Liver (tissue), 9 donors: ENCODE results near the gene DMRTB1. TPM values are rescaled to one million over a fixed set of nuclear protein-coding genes. Genes with fewer than 3 reads are reported as not detected.

Experiments
- DNase-seq: peaks from one replicate; pipeline ENCODE4 v3.0.0-alpha.2; 2017; ENCODE audit warnings: low spot score
- H3K27ac ChIP-seq, 2 donors: one replicate each; pipeline ENCODE4 v1.7.0; 2013; ENCODE audit warnings: inconsistent platforms in 2 of 2, low read length in 2 of 2, control low read depth in 1 of 2, low read depth in 1 of 2, mild to moderate bottlenecking in 1 of 2
- H3K27me3 ChIP-seq, 4 donors: one replicate each; pipeline versions ENCODE4 v1.6.1 to v1.7.0; 2013; ENCODE audit warnings: low read length in 3 of 4, inconsistent platforms in 1 of 4, mild to moderate bottlenecking in 1 of 4, moderate library complexity in 1 of 4; ENCODE audit not compliant: control insufficient read depth in 4 of 4, insufficient read depth in 4 of 4
- H3K36me3 ChIP-seq, 4 donors: one replicate each; pipeline versions ENCODE4 v1.6.1 to v1.7.0; 2013; ENCODE audit warnings: low read length in 3 of 4, mild to moderate bottlenecking in 3 of 4, low read depth in 1 of 4, moderate library complexity in 1 of 4; ENCODE audit not compliant: control insufficient read depth in 4 of 4, insufficient read depth in 3 of 4
- H3K4me1 ChIP-seq, 4 donors: one replicate each; pipeline versions ENCODE4 v1.6.1 to v1.7.0; 2013; ENCODE audit warnings: low read length in 3 of 4, mild to moderate bottlenecking in 3 of 4, moderate library complexity in 1 of 4; ENCODE audit not compliant: control insufficient read depth in 4 of 4, insufficient read depth in 4 of 4
- H3K4me3 ChIP-seq, 3 donors: one replicate each; pipeline versions ENCODE4 v1.6.1 to v1.7.0; 2013; ENCODE audit warnings: low read length in 3 of 3, control low read depth in 1 of 3, low read depth in 1 of 3, mild to moderate bottlenecking in 1 of 3
- H3K9ac ChIP-seq, 2 donors: one replicate each; pipeline ENCODE4 v1.7.0; 2013; ENCODE audit warnings: low read length in 2 of 2, mild to moderate bottlenecking in 2 of 2, moderate library complexity in 2 of 2, control low read depth in 1 of 2, low read depth in 1 of 2
- H3K9me3 ChIP-seq, 4 donors: one replicate each; pipeline versions ENCODE4 v1.6.1 to v1.7.0; 2013; ENCODE audit warnings: low read length in 3 of 4; ENCODE audit not compliant: control insufficient read depth in 4 of 4
- EGR1 ChIP-seq, 2 donors: IDR thresholded peaks; 2 replicates each; pipeline ENCODE4 v1.6.1; 2016 to 2018; ENCODE audit warnings: antibody characterized with exemption in 2 of 2, low read depth in 2 of 2
- FOXA2 ChIP-seq: IDR thresholded peaks from 2 replicates; pipeline ENCODE4 v1.6.1; 2016; ENCODE audit warnings: antibody characterized with exemption
- GABPA ChIP-seq, 2 donors: IDR thresholded peaks in 1 of 2; conservative IDR thresholded peaks in 1 of 2; 2 replicates each; pipeline ENCODE4 v1.6.1; 2016; ENCODE audit warnings: antibody characterized with exemption in 2 of 2, mild to moderate bottlenecking in 1 of 2, moderate library complexity in 1 of 2
- HNF4G ChIP-seq: IDR thresholded peaks from 2 replicates; pipeline ENCODE4 v1.6.1; 2016; ENCODE audit warnings: antibody characterized with exemption
- JUND ChIP-seq, 2 donors: IDR thresholded peaks; 2 replicates each; pipeline ENCODE4 v1.6.1; 2016; ENCODE audit warnings: antibody characterized with exemption in 2 of 2
- NR2F2 ChIP-seq: IDR thresholded peaks from 2 replicates; pipeline ENCODE4 v1.6.1; 2016; ENCODE audit warnings: antibody characterized with exemption
- RAD21 ChIP-seq, 2 donors: IDR thresholded peaks; 2 replicates each; pipeline ENCODE4 v1.6.1; 2016; ENCODE audit warnings: antibody characterized with exemption in 2 of 2, mild to moderate bottlenecking in 2 of 2
- RXRA ChIP-seq, 2 donors: IDR thresholded peaks; 2 replicates each; pipeline ENCODE4 v1.6.1; 2017 to 2018; ENCODE audit warnings: antibody characterized with exemption in 2 of 2, mild to moderate bottlenecking in 1 of 2
- TAF1 ChIP-seq: conservative IDR thresholded peaks from 2 replicates; pipeline ENCODE4 v1.6.1; 2016; ENCODE audit warnings: antibody characterized with exemption, mild to moderate bottlenecking
- WGBS: extraction: QIAGEN DNeasy Blood & Tissue Kit; methylation state at CpG from one replicate; pipeline ENCODE4 v1.1.7; 2013; 5-methylcytosine and 5-hydroxymethylcytosine counted together
- polyA plus RNA-seq, 2 donors: library from polyadenylated mRNA; stranded (reverse) in 1 of 2; unstranded in 1 of 2; fragments of 200-250 nt in 1 of 2; fragments of >200 nt in 1 of 2; fragmentation: Nextera tagmentation in 1 of 2; extraction: Ambion mirVana in 1 of 2; gene quantifications; one replicate each; pipeline versions ENCODE4 v1.2.1 to v1.2.3, GENCODE V29; 2013 to 2015
- total RNA-seq, 2 donors: library from RNA; depleted of rRNA; stranded (reverse); fragments of >200 nt; gene quantifications; one replicate each; pipeline ENCODE4 v1.2.3, GENCODE V29; 2014
- TF ChIP-seq, protein P1 (sequence below): fragments of 150-350 bp; IDR thresholded peaks from 2 replicates; pipeline ENCODE4 v1.5.1; 2017; ENCODE audit warnings: improper control_type of control experiment, low read depth, low read length; ENCODE audit not compliant: missing input control
- TF ChIP-seq, protein P2 (sequence below): IDR thresholded peaks from 2 replicates; pipeline ENCODE4 v1.6.1; 2016; ENCODE audit warnings: antibody characterized with exemption
- TF ChIP-seq, protein P3 (sequence below): IDR thresholded peaks from 2 replicates; pipeline ENCODE4 v1.6.1; 2016; ENCODE audit warnings: antibody characterized with exemption
- TF ChIP-seq, protein P4 (sequence below): IDR thresholded peaks from 2 replicates; pipeline ENCODE4 v1.6.1; 2016; ENCODE audit warnings: antibody characterized with exemption
- TF ChIP-seq, protein P5 (sequence below): IDR thresholded peaks from 2 replicates; pipeline ENCODE4 v1.6.1; 2016; ENCODE audit warnings: antibody characterized with exemption, mild to moderate bottlenecking
- donor health status: healthy.
- donor health status: healthy.
- donor health status: healthy.
- donor health status: healthy.
- donor health status: healthy.

The DMRTB1 gene
- total and polyA plus RNA-seq, 4 donors: not detected

DNA sequence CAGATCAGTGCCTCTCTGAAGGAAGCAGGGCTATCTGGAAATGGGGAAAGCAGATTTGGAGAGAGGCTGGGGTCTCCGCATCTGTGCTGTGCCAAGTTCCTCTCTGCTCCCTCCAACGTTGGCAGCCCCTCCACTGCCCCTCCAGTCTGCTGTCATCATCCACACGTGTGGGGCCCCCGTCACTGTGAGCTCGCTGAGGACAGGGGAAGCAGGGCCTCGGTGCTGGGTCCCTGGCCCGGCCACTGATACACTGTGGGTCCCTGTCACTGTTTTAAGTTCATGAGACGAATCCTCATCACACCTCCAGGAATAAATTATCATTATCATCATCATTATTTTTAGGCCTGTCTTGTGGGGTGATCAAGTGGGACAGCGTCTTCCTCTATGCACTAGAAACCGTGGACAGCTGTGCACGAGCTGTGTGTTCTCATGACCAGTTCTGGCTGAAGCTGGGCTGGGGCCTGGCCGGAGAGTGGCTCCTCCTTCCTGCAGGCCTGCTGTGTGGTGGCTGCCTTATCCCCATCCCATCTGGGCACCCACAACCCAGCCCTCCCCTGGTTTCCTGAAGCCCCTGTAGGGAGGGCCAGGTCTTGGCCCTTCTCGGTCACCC lies 52.2 kb downstream of the DMRTB1 start:
- no peak for TF ChIP-seq RXRA (IDR thresholded peaks at IDR 0.05)
- TF ChIP-seq, protein P1, sequence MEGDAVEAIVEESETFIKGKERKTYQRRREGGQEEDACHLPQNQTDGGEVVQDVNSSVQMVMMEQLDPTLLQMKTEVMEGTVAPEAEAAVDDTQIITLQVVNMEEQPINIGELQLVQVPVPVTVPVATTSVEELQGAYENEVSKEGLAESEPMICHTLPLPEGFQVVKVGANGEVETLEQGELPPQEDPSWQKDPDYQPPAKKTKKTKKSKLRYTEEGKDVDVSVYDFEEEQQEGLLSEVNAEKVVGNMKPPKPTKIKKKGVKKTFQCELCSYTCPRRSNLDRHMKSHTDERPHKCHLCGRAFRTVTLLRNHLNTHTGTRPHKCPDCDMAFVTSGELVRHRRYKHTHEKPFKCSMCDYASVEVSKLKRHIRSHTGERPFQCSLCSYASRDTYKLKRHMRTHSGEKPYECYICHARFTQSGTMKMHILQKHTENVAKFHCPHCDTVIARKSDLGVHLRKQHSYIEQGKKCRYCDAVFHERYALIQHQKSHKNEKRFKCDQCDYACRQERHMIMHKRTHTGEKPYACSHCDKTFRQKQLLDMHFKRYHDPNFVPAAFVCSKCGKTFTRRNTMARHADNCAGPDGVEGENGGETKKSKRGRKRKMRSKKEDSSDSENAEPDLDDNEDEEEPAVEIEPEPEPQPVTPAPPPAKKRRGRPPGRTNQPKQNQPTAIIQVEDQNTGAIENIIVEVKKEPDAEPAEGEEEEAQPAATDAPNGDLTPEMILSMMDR: no peak
- TF ChIP-seq, protein P2, sequence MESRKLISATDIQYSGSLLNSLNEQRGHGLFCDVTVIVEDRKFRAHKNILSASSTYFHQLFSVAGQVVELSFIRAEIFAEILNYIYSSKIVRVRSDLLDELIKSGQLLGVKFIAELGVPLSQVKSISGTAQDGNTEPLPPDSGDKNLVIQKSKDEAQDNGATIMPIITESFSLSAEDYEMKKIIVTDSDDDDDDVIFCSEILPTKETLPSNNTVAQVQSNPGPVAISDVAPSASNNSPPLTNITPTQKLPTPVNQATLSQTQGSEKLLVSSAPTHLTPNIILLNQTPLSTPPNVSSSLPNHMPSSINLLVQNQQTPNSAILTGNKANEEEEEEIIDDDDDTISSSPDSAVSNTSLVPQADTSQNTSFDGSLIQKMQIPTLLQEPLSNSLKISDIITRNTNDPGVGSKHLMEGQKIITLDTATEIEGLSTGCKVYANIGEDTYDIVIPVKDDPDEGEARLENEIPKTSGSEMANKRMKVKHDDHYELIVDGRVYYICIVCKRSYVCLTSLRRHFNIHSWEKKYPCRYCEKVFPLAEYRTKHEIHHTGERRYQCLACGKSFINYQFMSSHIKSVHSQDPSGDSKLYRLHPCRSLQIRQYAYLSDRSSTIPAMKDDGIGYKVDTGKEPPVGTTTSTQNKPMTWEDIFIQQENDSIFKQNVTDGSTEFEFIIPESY: no peak
- TF ChIP-seq HNF4G: no peak
- no peak for TF ChIP-seq TAF1
- no peak for TF ChIP-seq FOXA2
- TF ChIP-seq, protein P3, sequence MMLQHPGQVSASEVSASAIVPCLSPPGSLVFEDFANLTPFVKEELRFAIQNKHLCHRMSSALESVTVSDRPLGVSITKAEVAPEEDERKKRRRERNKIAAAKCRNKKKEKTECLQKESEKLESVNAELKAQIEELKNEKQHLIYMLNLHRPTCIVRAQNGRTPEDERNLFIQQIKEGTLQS: no peak
- no peak for TF ChIP-seq JUND (IDR thresholded peaks at IDR 0.05)
- no peak overlapping the region for H3K9ac ChIP-seq
- H3K27ac ChIP-seq: no peak overlapping the region
- H3K9me3 ChIP-seq: no peaks in the 10 kb centered on the region
- no peak for DNase-seq
- no peaks in the 10 kb centered on the region for H3K36me3 ChIP-seq
- no peaks in the 10 kb centered on the region for H3K27me3 ChIP-seq
- WGBS: 89% methylated on average over 13 of the region's 13 CpGs
- no peaks in the 10 kb centered on the region for H3K4me1 ChIP-seq
- no peak overlapping the region for H3K4me3 ChIP-seq

DNA sequence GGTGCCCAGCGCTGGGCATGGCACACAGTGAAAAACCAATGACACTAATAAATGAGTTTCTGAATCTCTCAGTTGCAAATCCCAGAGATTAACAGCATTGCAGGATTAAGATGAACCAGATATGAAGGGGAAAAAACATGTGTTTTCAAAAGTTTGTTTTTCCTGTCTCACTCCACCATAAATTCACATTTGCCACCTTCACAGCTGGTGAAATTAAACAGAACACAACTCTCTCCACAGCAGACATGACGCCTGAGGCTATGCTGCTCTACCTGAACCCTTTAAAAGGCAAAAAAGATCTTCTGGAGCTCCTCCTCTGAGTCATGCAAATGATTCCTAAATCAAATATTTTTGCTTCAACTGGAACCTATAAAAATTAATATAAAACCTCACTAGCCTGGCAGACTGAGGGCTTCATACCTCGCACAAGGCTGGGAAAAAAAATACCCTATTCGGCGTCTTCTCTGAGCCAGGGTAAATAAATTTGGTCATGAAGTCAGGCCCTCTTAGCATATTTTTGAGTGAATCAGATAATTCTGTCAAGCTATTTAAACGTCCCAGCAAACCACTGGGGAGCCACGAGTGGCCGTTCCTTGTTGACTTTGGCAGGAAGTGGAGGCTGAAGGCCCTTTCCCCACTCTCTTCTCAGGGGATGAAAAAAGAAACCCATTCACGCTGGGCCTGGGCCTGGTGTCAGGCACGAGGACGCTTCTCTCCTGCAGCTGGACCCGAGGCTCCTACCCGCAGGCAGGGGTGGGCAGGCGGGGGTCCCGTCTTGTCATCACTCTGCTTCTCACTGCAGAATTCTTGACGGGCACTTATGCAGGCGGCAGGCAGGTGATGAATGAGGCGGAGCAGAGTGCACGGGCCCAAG lies 53.0 kb downstream of the DMRTB1 start:
- TF ChIP-seq GABPA (IDR thresholded peaks at IDR 0.05 in 1 of 2, conservative IDR thresholded peaks at IDR 0.05 in 1 of 2) (no peak), HNF4G (no peak), TAF1 (no peak), FOXA2 (no peak), EGR1 (IDR thresholded peaks at IDR 0.05; ENCODE audit: low read depth in 2 of 2) (no peak), NR2F2 (no peak), RAD21 (IDR thresholded peaks at IDR 0.05) (no peak)
- TF ChIP-seq, protein P4, sequence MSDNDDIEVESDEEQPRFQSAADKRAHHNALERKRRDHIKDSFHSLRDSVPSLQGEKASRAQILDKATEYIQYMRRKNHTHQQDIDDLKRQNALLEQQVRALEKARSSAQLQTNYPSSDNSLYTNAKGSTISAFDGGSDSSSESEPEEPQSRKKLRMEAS: no peak
- TF ChIP-seq, protein P3: no peak
- TF ChIP-seq, protein P2: no peak
- TF ChIP-seq, protein P5, sequence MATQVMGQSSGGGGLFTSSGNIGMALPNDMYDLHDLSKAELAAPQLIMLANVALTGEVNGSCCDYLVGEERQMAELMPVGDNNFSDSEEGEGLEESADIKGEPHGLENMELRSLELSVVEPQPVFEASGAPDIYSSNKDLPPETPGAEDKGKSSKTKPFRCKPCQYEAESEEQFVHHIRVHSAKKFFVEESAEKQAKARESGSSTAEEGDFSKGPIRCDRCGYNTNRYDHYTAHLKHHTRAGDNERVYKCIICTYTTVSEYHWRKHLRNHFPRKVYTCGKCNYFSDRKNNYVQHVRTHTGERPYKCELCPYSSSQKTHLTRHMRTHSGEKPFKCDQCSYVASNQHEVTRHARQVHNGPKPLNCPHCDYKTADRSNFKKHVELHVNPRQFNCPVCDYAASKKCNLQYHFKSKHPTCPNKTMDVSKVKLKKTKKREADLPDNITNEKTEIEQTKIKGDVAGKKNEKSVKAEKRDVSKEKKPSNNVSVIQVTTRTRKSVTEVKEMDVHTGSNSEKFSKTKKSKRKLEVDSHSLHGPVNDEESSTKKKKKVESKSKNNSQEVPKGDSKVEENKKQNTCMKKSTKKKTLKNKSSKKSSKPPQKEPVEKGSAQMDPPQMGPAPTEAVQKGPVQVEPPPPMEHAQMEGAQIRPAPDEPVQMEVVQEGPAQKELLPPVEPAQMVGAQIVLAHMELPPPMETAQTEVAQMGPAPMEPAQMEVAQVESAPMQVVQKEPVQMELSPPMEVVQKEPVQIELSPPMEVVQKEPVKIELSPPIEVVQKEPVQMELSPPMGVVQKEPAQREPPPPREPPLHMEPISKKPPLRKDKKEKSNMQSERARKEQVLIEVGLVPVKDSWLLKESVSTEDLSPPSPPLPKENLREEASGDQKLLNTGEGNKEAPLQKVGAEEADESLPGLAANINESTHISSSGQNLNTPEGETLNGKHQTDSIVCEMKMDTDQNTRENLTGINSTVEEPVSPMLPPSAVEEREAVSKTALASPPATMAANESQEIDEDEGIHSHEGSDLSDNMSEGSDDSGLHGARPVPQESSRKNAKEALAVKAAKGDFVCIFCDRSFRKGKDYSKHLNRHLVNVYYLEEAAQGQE: no peak
- H3K27ac ChIP-seq: no peak overlapping the region

More for the DNA sequence above, 53.0 kb downstream of the DMRTB1 start:
- H3K9ac ChIP-seq: no peak overlapping the region
- no peaks in the 10 kb centered on the region for H3K27me3 ChIP-seq
- WGBS: 72% methylated on average over 19 of the region's 19 CpGs
- no peak for DNase-seq
- H3K36me3 ChIP-seq: no peaks in the 10 kb centered on the region
- H3K4me1 ChIP-seq: no peaks in the 10 kb centered on the region
- no peak overlapping the region for H3K4me3 ChIP-seq
- H3K9me3 ChIP-seq: no peaks in the 10 kb centered on the region
